ENCODE measurements around the gene CDH4.

- TF ChIP-seq POLR2A (IDR thresholded peaks at IDR 0.05; ENCODE audit: low read length) (no peak), GATA1 (IDR thresholded peaks at IDR 0.05; ENCODE audit: low read depth, low read length) (no peak)
Measured at GRCh38 chr20:61810738-61811135, 558.7 kb downstream of the CDH4 start.
